NB4 (cell line): ENCODE data around the gene NTRK2.
A peak's percentile ranks its signal among the peaks of the same experiment; 100 is the strongest.

Source experiments
- DNase-seq: peaks from one replicate; pipeline ENCODE4 v3.0.0; 2010; ENCODE audit warnings: low read depth
- H3K4me3 ChIP-seq: one replicate; pipeline ENCODE4 v1.5.1; 2011; ENCODE audit warnings: mild to moderate bottlenecking, low read depth, low read length, moderate library complexity
- MYC ChIP-seq: IDR thresholded peaks from 2 replicates; pipeline ENCODE4 v1.6.1; 2011; ENCODE audit warnings: low read depth, low read length
- POLR2A ChIP-seq: IDR thresholded peaks from 2 replicates; pipeline ENCODE4 v1.6.1; 2011; ENCODE audit warnings: mild to moderate bottlenecking; ENCODE audit not compliant: insufficient read length; ENCODE audit errors: extremely low read depth
- TF ChIP-seq, protein P1 (sequence below): IDR thresholded peaks from 2 replicates; pipeline ENCODE4 v1.6.1; 2011; ENCODE audit warnings: low read depth, low read length
- TF ChIP-seq, protein P2 (sequence below): IDR thresholded peaks from one replicate; pipeline ENCODE4 v1.5.1; 2012; ENCODE audit warnings: low read depth, low read length

Gene NTRK2

DNA sequence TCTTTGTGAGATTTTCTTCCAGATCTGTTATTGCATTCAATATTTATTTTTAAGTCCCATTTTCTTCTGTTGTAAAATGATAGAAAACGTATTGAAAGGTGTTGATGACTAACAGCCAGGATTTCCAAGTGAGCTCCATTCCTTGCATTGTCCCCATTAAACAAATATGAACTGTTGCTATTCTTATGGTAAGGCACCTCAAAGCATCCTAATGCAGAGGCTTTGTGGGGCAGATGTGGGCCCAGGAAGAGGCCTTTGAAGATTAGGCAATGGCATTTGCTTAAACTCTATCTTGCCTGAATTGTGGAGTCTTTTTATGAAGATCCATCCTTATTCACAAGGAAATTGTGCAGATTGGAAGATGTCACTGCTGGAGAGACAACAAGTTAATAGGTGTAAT, 38.9 kb downstream of the NTRK2 start:
- DNase-seq, result no peak
- H3K4me3 ChIP-seq, result no peak overlapping the region
- TF ChIP-seq, protein P1, sequence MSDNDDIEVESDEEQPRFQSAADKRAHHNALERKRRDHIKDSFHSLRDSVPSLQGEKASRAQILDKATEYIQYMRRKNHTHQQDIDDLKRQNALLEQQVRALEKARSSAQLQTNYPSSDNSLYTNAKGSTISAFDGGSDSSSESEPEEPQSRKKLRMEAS, result no peak
- no peak for TF ChIP-seq POLR2A
- TF ChIP-seq, protein P2, sequence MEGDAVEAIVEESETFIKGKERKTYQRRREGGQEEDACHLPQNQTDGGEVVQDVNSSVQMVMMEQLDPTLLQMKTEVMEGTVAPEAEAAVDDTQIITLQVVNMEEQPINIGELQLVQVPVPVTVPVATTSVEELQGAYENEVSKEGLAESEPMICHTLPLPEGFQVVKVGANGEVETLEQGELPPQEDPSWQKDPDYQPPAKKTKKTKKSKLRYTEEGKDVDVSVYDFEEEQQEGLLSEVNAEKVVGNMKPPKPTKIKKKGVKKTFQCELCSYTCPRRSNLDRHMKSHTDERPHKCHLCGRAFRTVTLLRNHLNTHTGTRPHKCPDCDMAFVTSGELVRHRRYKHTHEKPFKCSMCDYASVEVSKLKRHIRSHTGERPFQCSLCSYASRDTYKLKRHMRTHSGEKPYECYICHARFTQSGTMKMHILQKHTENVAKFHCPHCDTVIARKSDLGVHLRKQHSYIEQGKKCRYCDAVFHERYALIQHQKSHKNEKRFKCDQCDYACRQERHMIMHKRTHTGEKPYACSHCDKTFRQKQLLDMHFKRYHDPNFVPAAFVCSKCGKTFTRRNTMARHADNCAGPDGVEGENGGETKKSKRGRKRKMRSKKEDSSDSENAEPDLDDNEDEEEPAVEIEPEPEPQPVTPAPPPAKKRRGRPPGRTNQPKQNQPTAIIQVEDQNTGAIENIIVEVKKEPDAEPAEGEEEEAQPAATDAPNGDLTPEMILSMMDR, result no peak
- TF ChIP-seq MYC, result no peak

DNA sequence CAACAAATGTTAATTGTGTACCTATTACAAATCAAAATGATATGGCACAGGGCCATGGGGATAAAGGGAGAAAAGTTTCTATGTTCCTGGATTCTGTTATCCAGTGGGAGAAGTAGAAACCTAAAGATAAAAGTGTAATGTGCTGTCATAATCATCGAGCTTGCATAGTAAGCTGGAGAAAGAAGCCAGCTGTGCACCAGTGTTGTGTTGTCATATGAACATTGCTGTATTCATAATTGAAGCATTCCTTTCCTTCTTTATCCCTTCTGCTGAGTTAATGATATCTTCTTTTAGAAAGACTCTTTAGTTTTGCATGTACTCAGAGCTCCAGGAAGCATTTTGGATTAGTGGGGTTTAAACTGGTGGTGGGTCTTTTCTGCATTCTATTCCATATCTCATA, 39.5 kb downstream of the NTRK2 start:
- TF ChIP-seq MYC, result no peak
- TF ChIP-seq, protein P2, result no peak
- no peak for TF ChIP-seq POLR2A
- TF ChIP-seq, protein P1, result no peak
- DNase-seq, result no peak
- no peak overlapping the region for H3K4me3 ChIP-seq

DNA sequence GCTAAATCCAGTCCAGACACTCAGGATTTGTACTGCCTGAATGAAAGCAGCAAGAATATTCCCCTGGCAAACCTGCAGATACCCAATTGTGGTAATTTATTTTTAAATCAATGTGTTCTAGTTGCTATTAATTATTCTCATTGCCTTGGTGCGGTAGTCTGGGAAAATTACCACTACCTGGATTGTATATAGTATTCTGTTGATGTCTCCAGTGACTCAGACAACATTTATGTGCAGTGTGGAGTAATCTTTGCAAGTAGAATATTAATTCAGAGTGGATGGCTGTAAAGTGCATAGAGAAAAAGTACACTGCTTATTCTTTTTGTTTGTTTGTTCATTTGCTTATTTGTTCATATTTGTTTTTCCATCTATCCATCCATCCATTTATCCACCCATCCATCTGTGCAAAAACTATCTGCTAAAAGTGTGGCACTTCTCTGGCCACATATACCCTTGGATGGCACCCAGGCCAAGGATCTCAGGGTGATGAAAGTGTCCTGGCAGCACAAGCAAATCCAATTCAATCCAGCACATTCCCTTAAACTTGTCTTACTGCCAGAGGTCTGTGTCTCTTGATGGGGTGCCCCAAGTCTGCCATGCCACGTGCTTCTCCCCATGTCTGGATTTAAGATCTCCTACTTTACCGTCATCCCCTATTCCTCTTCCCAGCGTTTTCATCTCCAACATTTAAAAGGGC, 41.3 kb downstream of the NTRK2 start:
- TF ChIP-seq, protein P1, result no peak
- TF ChIP-seq MYC (no peak), POLR2A (no peak)

DNA sequence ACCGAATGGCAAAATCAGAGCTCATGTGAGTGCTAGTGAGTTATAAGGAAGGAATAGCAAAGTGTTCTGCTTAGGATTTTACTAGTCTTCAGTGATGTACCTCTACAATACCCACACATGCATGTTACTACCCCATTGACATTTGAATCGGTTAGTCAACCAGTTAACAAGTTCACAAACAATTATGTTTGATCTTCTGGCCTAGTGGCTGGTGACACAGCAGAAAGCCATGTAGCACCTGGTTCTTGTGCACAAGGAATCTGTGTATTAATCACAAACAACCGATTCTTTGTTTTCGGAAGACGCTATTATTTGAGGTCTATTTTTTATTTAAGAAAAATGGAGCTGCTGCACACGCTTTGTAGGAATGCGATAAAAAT, 41.9 kb downstream of the NTRK2 start:
- DNase-seq, result no peak
- TF ChIP-seq POLR2A (no peak), MYC (no peak)
- TF ChIP-seq, protein P1, result no peak
- TF ChIP-seq, protein P2, result no peak
- no peak overlapping the region for H3K4me3 ChIP-seq

More for the DNA sequence above, 41.3 kb downstream of the NTRK2 start:
- H3K4me3 ChIP-seq, result no peak overlapping the region
- no peak for DNase-seq

DNA sequence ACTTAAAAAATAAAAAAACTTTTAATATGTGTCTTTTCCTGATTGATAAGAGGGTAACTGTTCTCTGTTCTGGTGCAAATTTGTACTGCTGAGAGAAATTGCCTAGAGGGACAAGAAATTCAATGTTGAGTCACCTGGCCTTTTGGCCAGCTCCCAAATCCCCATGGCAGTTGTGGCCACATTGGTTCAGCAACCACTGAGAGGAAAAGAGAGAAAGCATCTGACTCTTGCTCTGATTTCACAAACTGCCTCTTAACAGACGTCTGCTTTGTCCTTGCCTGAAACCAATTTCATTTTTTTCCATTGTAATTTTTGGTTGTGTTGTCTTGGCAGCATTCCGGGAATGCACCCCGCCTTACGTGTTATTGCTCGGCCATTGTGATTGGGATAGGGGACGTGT, 42.4 kb downstream of the NTRK2 start:
- TF ChIP-seq MYC (no peak), POLR2A (no peak)
- TF ChIP-seq, protein P2, result no peak
- TF ChIP-seq, protein P1, result no peak
- no peak overlapping the region for H3K4me3 ChIP-seq
- peak; percentile 21 for DNase-seq

DNA sequence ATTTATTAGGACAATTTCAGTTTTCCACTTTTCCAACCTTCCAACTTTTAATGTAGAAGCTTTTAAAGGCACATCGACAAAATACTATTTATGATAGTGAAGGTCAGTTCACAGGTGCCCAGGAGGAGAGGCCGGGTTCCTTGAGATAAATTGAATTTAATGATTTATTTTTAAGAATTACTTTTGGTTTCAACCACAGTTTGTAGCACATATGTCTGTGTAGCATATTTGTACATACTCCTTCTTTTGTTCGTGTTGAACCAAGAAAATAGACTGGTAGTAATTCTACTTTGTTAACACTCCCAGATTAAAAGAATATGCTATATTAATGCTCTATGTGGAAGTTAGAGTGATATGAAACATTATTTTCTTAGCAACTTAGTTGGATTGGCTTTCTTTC, 46.7 kb downstream of the NTRK2 start:
- no peak for DNase-seq
- H3K4me3 ChIP-seq, result no peak overlapping the region
- TF ChIP-seq MYC, result no peak
- TF ChIP-seq, protein P2, result no peak
- TF ChIP-seq POLR2A, result no peak
- TF ChIP-seq, protein P1, result no peak
